Hepatocyte (in vitro differentiated cells): ENCODE data around the gene HSPA4. TPM values are rescaled to one million over a fixed set of nuclear protein-coding genes. Genes with fewer than 3 reads are reported as not detected.

Experiments
- DNase-seq: peaks from one replicate; pipeline ENCODE4 v3.0.0-alpha.2; 2016; ENCODE audit warnings: low spot score
- H2AFZ ChIP-seq: fragments of 200-600 bp; sonication (generic); 2 replicates; pipeline ENCODE4 v1.6.0; 2016; ENCODE audit warnings: antibody characterized with exemption, mild to moderate bottlenecking
- H3K27ac ChIP-seq: fragments of 200-600 bp; sonication (generic); 2 replicates; pipeline ENCODE4 v1.5.1; 2016; ENCODE audit warnings: mild to moderate bottlenecking
- H3K27me3 ChIP-seq: fragments of 200-600 bp; sonication (generic); 2 replicates; pipeline ENCODE4 v1.6.1; 2016
- H3K36me3 ChIP-seq: fragments of 200-600 bp; sonication (generic); replicated peaks from 2 replicates; pipeline ENCODE4 v1.5.1; 2016; ENCODE audit warnings: low read depth; ENCODE audit not compliant: insufficient read depth
- H3K4me1 ChIP-seq: fragments of 200-600 bp; sonication (generic); 2 replicates; pipeline ENCODE4 v1.5.1; 2016; ENCODE audit warnings: mild to moderate bottlenecking, moderate library complexity; ENCODE audit not compliant: insufficient read depth
- H3K4me2 ChIP-seq: fragments of 200-600 bp; sonication (generic); 2 replicates; pipeline ENCODE4 v1.6.0; 2016
- H3K4me3 ChIP-seq: fragments of 200-600 bp; sonication (generic); 2 replicates; pipeline ENCODE4 v1.5.1; 2016; ENCODE audit warnings: mild to moderate bottlenecking
- H3K79me2 ChIP-seq: fragments of 200-600 bp; sonication (generic); 2 replicates; pipeline ENCODE4 v1.6.0; 2017; ENCODE audit warnings: mild to moderate bottlenecking
- H3K9me2 ChIP-seq: fragments of 200-600 bp; sonication (generic); replicated peaks from 2 replicates; pipeline ENCODE4 v1.6.0; 2017; ENCODE audit warnings: mild to moderate bottlenecking; ENCODE audit not compliant: insufficient read depth
- H3K9me3 ChIP-seq: fragments of 200-600 bp; sonication (generic); 2 replicates; pipeline ENCODE4 v1.5.1; 2016; ENCODE audit warnings: low read depth, mild to moderate bottlenecking
- H4K20me1 ChIP-seq: fragments of 200-600 bp; sonication (generic); 2 replicates; pipeline ENCODE4 v1.6.0; 2016; ENCODE audit warnings: mild to moderate bottlenecking; ENCODE audit not compliant: insufficient read depth, poor library complexity, severe bottlenecking
- CTCF ChIP-seq: fragments of 200-600 bp; sonication (generic); IDR thresholded peaks from 2 replicates; pipeline ENCODE4 v1.5.1; 2016; ENCODE audit warnings: antibody characterized with exemption, mild to moderate bottlenecking; ENCODE audit not compliant: poor library complexity
- EZH2 ChIP-seq: fragments of 200-600 bp; sonication (generic); IDR thresholded peaks from 2 replicates; pipeline ENCODE4 v1.6.1; 2016; ENCODE audit warnings: antibody characterized with exemption, mild to moderate bottlenecking, borderline replicate concordance
- EZH2phosphoT487 ChIP-seq: fragments of 200-600 bp; sonication (generic); IDR thresholded peaks from one replicate; pipeline ENCODE4 v1.6.1; 2018; ENCODE audit warnings: antibody characterized with exemption, mild to moderate bottlenecking, low read depth, moderate library complexity; ENCODE audit not compliant: unreplicated experiment, severe bottlenecking
- WGBS: methylation state at CpG from one replicate; pipeline ENCODE4 v1.1.6; 2016; ENCODE audit warnings: low lambda C conversion rate; ENCODE audit errors: missing lambda C conversion rate; 5-methylcytosine and 5-hydroxymethylcytosine counted together
- polyA plus RNA-seq: library from polyadenylated mRNA; unstranded; fragments of >200 nt; fragmentation: Nextera tagmentation; extraction: Ambion mirVana; gene quantifications from 2 replicates; pipeline ENCODE4 v1.2.1, GENCODE V29; 2016
- total RNA-seq: library from RNA; depleted of rRNA; stranded (reverse); fragments of >200 nt; gene quantifications from 2 replicates; pipeline ENCODE4 v1.2.3, GENCODE V29; 2014

The HSPA4 gene
- total and polyA plus RNA-seq, 2 experiments from 2014 or later = 87.1 to 110 TPM

GRCh38 chr5:133122711-133123110 is 70.9 kb downstream of the HSPA4 start:
- no peaks in the 10 kb centered on the region for H3K9me2 ChIP-seq
- no peak for DNase-seq

GRCh38 chr5:133123297-133123696 is 71.5 kb downstream of the HSPA4 start:
- 89% methylated on average over 2 of the region's 2 CpGs for WGBS
- no peaks in the 10 kb centered on the region for H3K9me3 ChIP-seq
- H3K27me3 ChIP-seq = no peaks in the 10 kb centered on the region
- H3K36me3 ChIP-seq = no peaks in the 10 kb centered on the region
- TF ChIP-seq EZH2phosphoT487 (no peak), EZH2 (no peak), CTCF (no peak)
- no peak overlapping the region for H2AFZ ChIP-seq
- peaks cover 6% of the 10 kb centered on the region for H3K4me1 ChIP-seq
- DNase-seq = no peak
- H3K79me2 ChIP-seq = no peaks in the 10 kb centered on the region
- H4K20me1 ChIP-seq = no peaks in the 10 kb centered on the region
- no peaks in the 10 kb centered on the region for H3K9me2 ChIP-seq
- no peak overlapping the region for H3K4me2 ChIP-seq
- no peak overlapping the region for H3K4me3 ChIP-seq
- no peak overlapping the region for H3K27ac ChIP-seq

More at GRCh38 chr5:133122711-133123110, 70.9 kb downstream of the HSPA4 start:
- WGBS = 78% methylated on average over 4 of the region's 4 CpGs
- H4K20me1 ChIP-seq = no peaks in the 10 kb centered on the region
- H3K36me3 ChIP-seq = no peaks in the 10 kb centered on the region
- H3K4me2 ChIP-seq = no peak overlapping the region
- H3K27ac ChIP-seq = no peak overlapping the region
- peaks cover 8% of the 10 kb centered on the region for H3K4me1 ChIP-seq
- no peaks in the 10 kb centered on the region for H3K9me3 ChIP-seq
- no peaks in the 10 kb centered on the region for H3K27me3 ChIP-seq
- H2AFZ ChIP-seq = no peak overlapping the region
- no peak for TF ChIP-seq EZH2
- no peak for TF ChIP-seq EZH2phosphoT487
- TF ChIP-seq CTCF = no peak
- no peaks in the 10 kb centered on the region for H3K79me2 ChIP-seq
- no peak overlapping the region for H3K4me3 ChIP-seq

- Histone ChIP-seq H3K36me3 (no peaks in the 10 kb centered on the region), H3K4me1 (no peaks in the 10 kb centered on the region), H3K27me3 (no peaks in the 10 kb centered on the region), H3K9me2 (no peaks in the 10 kb centered on the region), H3K4me2 (no peak overlapping the region), H2AFZ (no peak overlapping the region), H3K79me2 (no peaks in the 10 kb centered on the region), H4K20me1 (no peaks in the 10 kb centered on the region), H3K27ac (no peak overlapping the region), H3K9me3 (no peaks in the 10 kb centered on the region), H3K4me3 (no peak overlapping the region)
- TF ChIP-seq EZH2phosphoT487 (no peak), CTCF (no peak), EZH2 (no peak)
- WGBS = 74% methylated on average over 4 of the region's 4 CpGs
- no peak for DNase-seq
Observed at GRCh38 chr5:133124891-133125290, 73.1 kb downstream of the HSPA4 start.

GRCh38 chr5:133128066-133128465 is 76.3 kb downstream of the HSPA4 start:
- H4K20me1 ChIP-seq = no peaks in the 10 kb centered on the region
- H2AFZ ChIP-seq = no peak overlapping the region
- H3K79me2 ChIP-seq = no peaks in the 10 kb centered on the region
- H3K9me2 ChIP-seq = no peaks in the 10 kb centered on the region
- no peak for TF ChIP-seq EZH2phosphoT487
- no peak for TF ChIP-seq CTCF
- no peak for DNase-seq
- no peaks in the 10 kb centered on the region for H3K9me3 ChIP-seq
- no peaks in the 10 kb centered on the region for H3K27me3 ChIP-seq
- H3K4me3 ChIP-seq = no peak overlapping the region
- H3K4me2 ChIP-seq = no peak overlapping the region
- H3K36me3 ChIP-seq = no peaks in the 10 kb centered on the region
- H3K4me1 ChIP-seq = no peaks in the 10 kb centered on the region
- no peak overlapping the region for H3K27ac ChIP-seq
- WGBS = 89% methylated on average over 1 of the region's 1 CpG
